Activated naive CD4-positive, alpha-beta T cell treated with anti-CD3 and anti-CD28 coated beads for 36 hours (primary cell): ENCODE data around the gene SPEF1. TPM values are rescaled to one million over a fixed set of nuclear protein-coding genes. Genes with fewer than 3 reads are reported as not detected.

Source experiments
- CTCF ChIA-PET: fragments of 350-600 bp; sonication (Branson Sonifier 250); formaldehyde crosslinking; loops from one replicate; lab custom pipeline; 2021; ENCODE audit warnings: antibody characterized with exemption; lab: Charles Lee
- DNase-seq: peaks from one replicate; pipeline ENCODE4 v3.0.0-alpha.2; 2020
- H3K27ac Mint-ChIP-seq: one replicate; pipeline ENCODE4 v1.8.0; 2021; ENCODE audit warnings: mild to moderate bottlenecking, mixed read lengths
- H3K27me3 Mint-ChIP-seq: one replicate; pipeline ENCODE4 v1.8.0; 2021; ENCODE audit warnings: low read depth, mixed read lengths
- H3K36me3 Mint-ChIP-seq: one replicate; pipeline ENCODE4 v1.8.0; 2021; ENCODE audit warnings: low read depth, mixed read lengths
- H3K4me1 Mint-ChIP-seq: one replicate; pipeline ENCODE4 v1.8.0; 2021; ENCODE audit warnings: low read depth, mixed read lengths
- H3K4me3 Mint-ChIP-seq: one replicate; pipeline ENCODE4 v1.8.0; 2021; ENCODE audit warnings: mild to moderate bottlenecking, moderate library complexity, mixed read lengths
- H3K9me3 Mint-ChIP-seq: one replicate; pipeline ENCODE4 v1.8.0; 2021; ENCODE audit warnings: mixed read lengths
- intact Hi-C: fragments of 100-400 bp; cut with micrococcal nuclease; formaldehyde crosslinking; loops from one replicate; pipeline ENCODE4 v1.15.1; 2023
- total RNA-seq, 2 experiments: library from RNA; stranded (reverse); gene quantifications; one replicate each; pipeline ENCODE4 v1.2.3, GENCODE V29; 2021

SPEF1 gene
- total RNA-seq, 2 experiments from 2014 or later, result not detected

DNA sequence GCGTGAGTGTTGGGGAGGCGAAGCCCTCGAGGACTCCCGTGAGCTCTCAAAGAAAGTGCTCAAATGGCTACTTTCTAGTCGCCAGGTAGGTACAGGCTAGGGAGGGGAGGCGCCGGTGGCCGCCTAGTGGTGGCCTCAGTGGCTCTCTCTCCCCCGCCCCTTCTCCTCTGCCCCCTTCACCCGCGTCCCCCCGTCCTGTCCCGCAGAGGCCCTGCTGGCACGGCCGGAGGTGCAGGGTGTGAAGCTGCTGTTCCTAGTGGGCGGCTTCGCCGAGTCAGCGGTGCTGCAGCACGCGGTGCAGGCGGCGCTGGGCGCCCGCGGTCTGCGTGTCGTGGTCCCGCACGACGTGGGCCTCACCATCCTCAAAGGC is 30.0 kb downstream of the SPEF1 start:
- intact Hi-C loops, result no loop called here
- CTCF ChIA-PET, result interaction anchor here (0.6 to 1.9 kb wide), 12 partner anchors 9 to 206 kb away, joined by 3 to 9 read pairs (median 5); no protein-coding TSS in a partner anchor
- Mint-ChIP-seq H3K27me3 (peaks cover 4% of the 10 kb centered on the region), H3K4me1 (peaks cover 7% of the 10 kb centered on the region), H3K9me3 (no peaks in the 10 kb centered on the region), H3K27ac (no peak overlapping the region), H3K4me3 (no peak overlapping the region), H3K36me3 (peaks cover 3% of the 10 kb centered on the region)
- DNase-seq, result no peak

DNA sequence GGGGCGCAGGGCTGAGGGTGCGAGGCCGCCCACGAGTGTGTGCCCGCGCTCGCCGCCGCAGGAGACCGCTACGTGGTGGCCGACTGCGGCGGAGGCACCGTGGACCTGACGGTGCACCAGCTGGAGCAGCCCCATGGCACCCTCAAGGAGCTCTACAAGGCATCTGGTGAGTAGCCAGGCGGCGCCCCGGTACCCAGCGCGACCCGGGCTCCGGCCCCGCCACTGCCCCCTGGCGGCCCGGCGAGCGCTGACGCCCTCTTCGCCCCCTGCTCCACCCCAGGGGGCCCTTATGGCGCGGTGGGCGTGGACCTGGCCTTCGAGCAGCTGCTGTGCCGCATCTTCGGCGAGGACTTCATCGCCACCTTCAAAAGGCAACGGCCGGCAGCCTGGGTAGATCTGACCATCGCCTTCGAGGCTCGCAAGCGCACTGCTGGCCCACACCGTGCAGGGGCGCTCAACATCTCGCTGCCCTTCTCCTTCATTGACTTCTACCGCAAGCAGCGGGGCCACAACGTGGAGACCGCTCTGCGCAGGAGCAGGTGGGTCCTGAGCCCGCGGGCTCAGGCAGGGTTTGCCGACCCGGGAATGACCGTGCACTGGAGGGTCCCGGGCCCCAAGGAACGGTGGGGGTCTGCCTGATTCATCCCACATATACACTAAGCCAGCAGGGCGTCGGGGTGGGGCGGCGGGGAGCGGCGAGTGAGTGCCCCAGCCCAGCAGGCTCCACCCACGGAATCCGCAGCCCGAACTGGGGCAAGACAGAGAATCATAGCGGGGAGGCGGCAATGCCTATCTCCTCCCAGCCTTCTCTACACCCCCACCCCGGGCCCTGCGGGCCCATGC is 31.3 kb downstream of the SPEF1 start:
- peak; percentile 41 for DNase-seq
- H3K27me3 Mint-ChIP-seq, result peaks cover 4% of the 10 kb centered on the region
- CTCF ChIA-PET, result interaction anchor here (0.9 to 1.9 kb wide), 9 partner anchors 9 to 186 kb away, joined by 3 to 9 read pairs (median 3); no protein-coding TSS in a partner anchor
- H3K4me1 Mint-ChIP-seq, result peaks cover 13% of the 10 kb centered on the region
- no peak overlapping the region for H3K27ac Mint-ChIP-seq
- H3K4me3 Mint-ChIP-seq, result no peak overlapping the region
- H3K9me3 Mint-ChIP-seq, result no peaks in the 10 kb centered on the region
- peaks cover 1% of the 10 kb centered on the region for H3K36me3 Mint-ChIP-seq
- intact Hi-C loops, result no loop called here

DNA sequence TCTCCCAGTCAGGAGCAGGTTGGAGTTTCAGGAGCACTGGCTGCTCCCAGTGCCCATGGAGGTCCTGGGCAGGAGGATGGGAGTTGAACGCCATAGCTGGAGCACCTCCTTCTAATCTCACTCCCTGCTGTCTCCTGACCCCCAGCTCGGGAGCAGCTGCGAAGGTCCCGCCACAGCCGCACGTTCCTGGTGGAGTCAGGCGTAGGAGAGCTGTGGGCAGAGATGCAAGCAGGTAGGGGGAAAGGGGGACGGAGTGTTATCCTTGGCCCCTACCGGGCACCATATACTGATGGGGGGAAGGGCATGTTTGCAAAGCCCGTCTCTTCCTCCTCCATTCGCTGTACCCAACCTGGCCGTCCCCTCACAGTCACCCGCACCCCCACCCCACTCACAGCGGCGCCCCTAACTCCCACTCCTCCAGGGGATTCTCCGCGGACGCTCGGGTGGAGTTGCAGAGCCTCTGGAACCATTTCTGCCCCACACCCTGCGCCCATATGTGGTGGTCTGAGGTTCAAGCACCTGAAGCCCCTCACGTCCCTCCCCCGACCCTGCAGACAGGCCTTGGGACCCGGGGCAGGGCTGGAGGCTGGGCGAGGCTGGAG is 32.1 kb downstream of the SPEF1 start:
- no peak for DNase-seq
- Mint-ChIP-seq H3K4me3 (no peak overlapping the region), H3K27ac (no peak overlapping the region), H3K4me1 (peaks cover 17% of the 10 kb centered on the region), H3K9me3 (no peaks in the 10 kb centered on the region), H3K27me3 (peaks cover 4% of the 10 kb centered on the region), H3K36me3 (peaks cover 1% of the 10 kb centered on the region)
- intact Hi-C loops, result no loop called here
- CTCF ChIA-PET, result interaction anchor here (1.1 to 1.6 kb wide), 5 partner anchors 13 to 106 kb away, joined by 3 to 6 read pairs (median 3); no protein-coding TSS in a partner anchor

DNA sequence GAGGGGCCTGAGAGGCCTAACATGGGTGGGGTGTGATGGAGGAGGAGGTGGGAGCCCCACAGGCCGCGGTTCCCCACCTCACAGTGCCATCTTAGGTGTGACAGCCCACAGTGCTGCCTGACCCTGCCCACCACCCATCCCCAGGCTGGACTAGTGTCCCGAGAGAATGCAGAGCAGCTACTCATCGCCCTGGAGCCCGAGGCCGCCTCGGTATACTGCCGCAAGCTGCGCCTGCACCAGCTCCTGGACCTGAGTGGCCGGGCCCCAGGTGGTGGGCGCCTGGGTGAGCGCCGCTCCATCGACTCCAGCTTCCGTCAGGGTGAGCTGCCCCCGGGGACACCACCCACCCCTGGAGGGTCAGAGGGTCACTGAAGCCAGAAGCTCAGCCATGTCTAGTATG is 33.2 kb downstream of the SPEF1 start:
- H3K4me3 Mint-ChIP-seq, result no peak overlapping the region
- H3K9me3 Mint-ChIP-seq, result no peaks in the 10 kb centered on the region
- no peak overlapping the region for H3K27ac Mint-ChIP-seq
- peaks cover 4% of the 10 kb centered on the region for H3K27me3 Mint-ChIP-seq
- H3K36me3 Mint-ChIP-seq, result peaks cover 1% of the 10 kb centered on the region
- intact Hi-C loops, result no loop called here
- CTCF ChIA-PET, result interaction anchor here (0.7 to 1.6 kb wide), 4 partner anchors 10 to 107 kb away, joined by 3 to 6 read pairs (median 4); no protein-coding TSS in a partner anchor
- peaks cover 17% of the 10 kb centered on the region for H3K4me1 Mint-ChIP-seq
- DNase-seq, result no peak

DNA sequence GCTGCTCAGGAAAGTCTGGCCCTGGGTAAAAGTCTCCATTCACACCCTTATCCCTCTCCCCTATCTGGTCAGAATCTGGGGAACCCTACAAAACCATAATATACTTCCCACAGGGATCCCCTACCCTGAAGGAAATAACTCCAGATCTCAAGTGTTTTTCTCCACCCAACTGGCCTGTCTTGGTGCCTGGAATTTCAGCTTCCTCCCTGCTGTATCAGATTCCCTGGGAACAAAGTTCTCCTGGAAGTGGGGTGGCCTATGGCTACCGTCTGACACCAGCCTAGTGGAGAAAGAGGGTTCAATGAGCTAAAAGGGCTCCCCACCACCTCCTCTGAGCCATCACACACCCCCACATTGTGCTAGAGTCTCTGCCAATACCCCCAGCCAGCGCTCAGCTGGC is 33.8 kb downstream of the SPEF1 start:
- Mint-ChIP-seq H3K27ac (no peak overlapping the region), H3K36me3 (peaks cover 1% of the 10 kb centered on the region), H3K4me3 (no peak overlapping the region), H3K9me3 (no peaks in the 10 kb centered on the region), H3K27me3 (peaks cover 4% of the 10 kb centered on the region), H3K4me1 (peaks cover 15% of the 10 kb centered on the region)
- DNase-seq, result no peak
- intact Hi-C loops, result no loop called here
- CTCF ChIA-PET, result interaction anchor here (0.9 to 1.1 kb wide), 2 partner anchors 10 to 37 kb away, joined by 3 to 6 read pairs; no protein-coding TSS in a partner anchor

DNA sequence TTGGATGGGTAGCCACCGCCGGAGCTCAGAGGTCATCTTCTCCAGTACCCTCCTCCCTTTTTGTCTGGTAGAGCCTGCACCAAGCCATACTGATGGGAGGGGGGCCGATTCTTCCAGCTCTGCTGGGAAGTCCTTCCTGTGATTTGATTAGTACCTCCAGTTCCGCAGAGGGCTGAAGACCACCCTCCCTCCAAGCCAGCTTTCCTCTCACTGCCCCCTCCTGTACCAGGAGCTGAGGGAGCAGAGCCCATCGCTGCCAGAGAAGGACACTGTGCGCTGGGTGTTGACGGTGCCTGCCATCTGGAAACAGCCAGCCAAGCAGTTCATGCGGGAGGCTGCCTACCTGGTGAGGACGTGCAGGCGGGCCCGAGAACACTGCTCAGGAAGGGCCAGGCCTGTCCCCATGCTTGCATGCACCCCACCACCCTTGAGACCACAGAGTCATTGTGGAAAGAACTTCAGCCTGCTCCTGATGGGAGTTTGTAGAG is 35.5 kb downstream of the SPEF1 start:
- DNase-seq, result no peak
- Mint-ChIP-seq H3K36me3 (no peaks in the 10 kb centered on the region), H3K4me3 (no peak overlapping the region), H3K27me3 (peaks cover 4% of the 10 kb centered on the region), H3K27ac (no peak overlapping the region), H3K9me3 (no peaks in the 10 kb centered on the region), H3K4me1 (peaks cover 9% of the 10 kb centered on the region)
- intact Hi-C loops, result no loop called here
- CTCF ChIA-PET, result interaction anchor here (0.6 to 1.4 kb wide), 5 partner anchors 12 to 492 kb away, joined by 3 to 5 read pairs (median 4); partner anchors contain the start of gene ADISSP

DNA sequence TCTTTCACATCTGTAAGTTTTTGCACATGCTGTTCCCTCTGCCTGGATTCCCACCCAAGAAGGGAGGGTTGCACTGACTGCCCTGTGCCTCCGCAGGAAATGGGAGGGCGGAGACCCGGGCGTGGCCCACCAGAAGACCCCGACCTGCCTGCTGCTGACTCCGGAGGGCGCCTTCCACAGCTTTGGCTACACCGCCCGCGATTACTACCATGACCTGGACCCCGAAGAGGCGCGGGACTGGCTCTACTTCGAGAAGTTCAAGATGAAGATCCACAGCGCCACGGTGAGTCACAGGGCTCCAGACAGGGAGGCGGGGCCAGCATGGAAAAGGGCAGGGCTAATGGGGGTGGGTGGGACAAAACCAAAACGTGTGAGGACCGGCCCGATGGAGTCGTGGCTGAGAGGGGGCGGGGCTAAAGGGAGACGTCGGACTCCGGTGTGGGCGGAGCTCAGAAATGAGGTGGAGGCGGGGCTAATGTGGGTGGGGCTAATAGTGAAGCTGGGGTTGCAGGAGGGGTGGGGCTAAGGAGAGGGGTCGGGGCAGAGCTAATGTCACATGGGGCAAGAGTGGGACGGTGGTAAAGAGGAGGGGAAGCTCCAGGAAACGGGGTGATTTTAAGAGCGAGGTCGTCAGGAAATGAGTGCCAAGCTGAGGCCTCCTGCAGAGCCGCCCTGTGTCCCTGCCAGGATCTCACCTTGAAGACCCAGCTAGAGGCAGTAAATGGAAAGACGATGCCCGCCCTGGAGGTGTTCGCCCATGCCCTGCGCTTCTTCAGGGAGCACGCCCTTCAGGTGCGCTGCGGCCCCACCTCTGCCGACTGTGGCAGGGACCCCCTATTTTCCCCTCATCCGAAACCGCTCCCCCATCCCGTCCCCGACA is 36.2 kb downstream of the SPEF1 start:
- H3K4me1 Mint-ChIP-seq, result peaks cover 9% of the 10 kb centered on the region
- H3K4me3 Mint-ChIP-seq, result peak overlapping the region; percentile 52
- no peaks in the 10 kb centered on the region for H3K9me3 Mint-ChIP-seq
- no peaks in the 10 kb centered on the region for H3K36me3 Mint-ChIP-seq
- peaks cover 4% of the 10 kb centered on the region for H3K27me3 Mint-ChIP-seq
- intact Hi-C loops, result no loop called here
- CTCF ChIA-PET, result interaction anchor here (0.6 to 1.4 kb wide), 4 partner anchors 23 to 492 kb away, joined by 3 to 5 read pairs (median 4); partner anchors contain the start of gene ADISSP
- peak; percentile 81 for DNase-seq
- H3K27ac Mint-ChIP-seq, result no peak overlapping the region

DNA sequence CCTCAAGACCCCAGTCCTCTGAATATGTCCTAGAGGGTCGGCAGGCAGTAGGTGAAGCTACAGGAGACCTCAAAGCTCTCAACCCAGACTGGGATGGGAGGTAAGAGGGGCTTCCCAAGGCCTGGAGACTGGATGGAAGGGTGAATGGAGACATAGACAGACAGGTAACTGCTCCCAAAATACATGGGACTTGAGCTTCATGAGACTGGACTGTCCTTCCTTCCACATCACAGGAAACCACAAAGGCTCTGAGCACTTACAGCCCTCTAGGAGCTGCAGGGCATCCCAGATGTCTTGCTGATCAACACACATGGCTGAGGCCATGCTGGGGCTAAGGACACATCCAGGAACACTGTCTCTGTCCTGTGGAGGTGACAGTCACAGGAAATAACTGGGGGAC is 37.2 kb downstream of the SPEF1 start:
- intact Hi-C loops, result no loop called here
- CTCF ChIA-PET, result interaction anchor here (1.0 kb wide), 1 partner anchor 49 kb away, joined by 9 read pairs; no protein-coding TSS in a partner anchor

DNA sequence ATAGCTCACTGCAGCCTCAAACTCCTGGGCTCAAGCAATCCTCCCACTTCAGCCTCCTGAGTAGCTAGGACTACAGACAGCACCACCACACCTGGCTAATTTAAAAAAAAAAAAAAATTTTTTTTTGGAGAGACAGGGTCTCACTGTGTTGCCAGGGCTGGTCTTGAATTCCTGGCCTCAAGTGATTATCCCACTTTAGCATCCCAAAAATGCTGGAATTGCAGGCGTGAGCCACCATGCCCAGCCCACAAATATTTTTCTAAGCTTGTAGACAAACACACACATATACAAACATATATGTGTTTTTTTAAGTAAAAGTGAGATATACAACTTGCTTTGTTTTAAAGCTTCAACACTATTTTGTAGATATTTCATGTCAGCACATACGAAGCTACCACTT is 38.0 kb downstream of the SPEF1 start:
- CTCF ChIA-PET, result interaction anchor here (1.0 kb wide), 2 partner anchors 32 to 48 kb away, joined by 3 to 9 read pairs; no protein-coding TSS in a partner anchor
- intact Hi-C loops, result no loop called here

More for the DNA sequence above, 37.2 kb downstream of the SPEF1 start:
- Mint-ChIP-seq H3K36me3 (no peaks in the 10 kb centered on the region), H3K27ac (no peak overlapping the region), H3K9me3 (no peaks in the 10 kb centered on the region), H3K4me1 (peaks cover 9% of the 10 kb centered on the region), H3K27me3 (peaks cover 4% of the 10 kb centered on the region), H3K4me3 (no peak overlapping the region)
- DNase-seq, result no peak

DNA sequence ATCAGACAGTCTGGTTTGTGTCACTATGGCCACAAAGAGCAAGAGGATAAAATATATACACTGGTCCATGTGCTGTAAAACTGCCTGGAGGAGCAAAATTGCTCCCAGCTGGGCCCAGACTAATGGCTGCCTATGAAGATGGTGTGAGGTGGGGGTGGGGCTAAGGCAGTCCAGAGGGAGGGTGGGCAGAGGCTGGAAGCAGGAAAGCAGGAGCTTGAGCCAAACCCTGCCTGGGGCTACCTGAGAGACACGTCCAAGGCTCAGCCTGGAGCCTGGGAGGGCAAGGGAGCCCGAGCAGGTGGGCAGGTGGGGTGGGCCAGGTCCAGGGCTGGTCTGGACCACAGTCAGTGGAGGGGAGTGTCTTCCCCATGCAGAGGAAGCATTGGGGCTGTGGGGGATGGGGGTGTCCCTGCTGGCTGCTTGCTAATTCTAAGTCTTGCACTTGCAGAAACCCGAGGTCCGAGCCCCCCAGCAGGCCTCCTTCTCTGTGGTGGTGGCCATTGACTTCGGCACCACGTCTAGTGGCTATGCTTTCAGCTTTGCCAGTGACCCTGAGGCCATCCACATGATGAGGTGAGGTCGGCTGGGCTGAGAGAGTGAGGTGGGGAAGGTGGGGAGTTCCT is 39.3 kb downstream of the SPEF1 start:
- H3K4me3 Mint-ChIP-seq, result no peak overlapping the region

More for the DNA sequence above, 38.0 kb downstream of the SPEF1 start:
- Mint-ChIP-seq H3K27ac (no peak overlapping the region), H3K36me3 (no peaks in the 10 kb centered on the region), H3K27me3 (peaks cover 4% of the 10 kb centered on the region), H3K9me3 (no peaks in the 10 kb centered on the region), H3K4me3 (no peak overlapping the region), H3K4me1 (peaks cover 9% of the 10 kb centered on the region)
- DNase-seq, result no peak

More for the DNA sequence above, 39.3 kb downstream of the SPEF1 start:
- CTCF ChIA-PET, result interaction anchor here (0.6 to 2.1 kb wide), 6 partner anchors 9 to 128 kb away, joined by 3 to 9 read pairs (median 3); partner anchors contain the start of gene SIGLEC1
- intact Hi-C loops, result no loop called here
- H3K27me3 Mint-ChIP-seq, result peaks cover 4% of the 10 kb centered on the region
- no peaks in the 10 kb centered on the region for H3K9me3 Mint-ChIP-seq
- no peaks in the 10 kb centered on the region for H3K36me3 Mint-ChIP-seq
- DNase-seq, result no peak
- H3K27ac Mint-ChIP-seq, result no peak overlapping the region
- H3K4me1 Mint-ChIP-seq, result peaks cover 9% of the 10 kb centered on the region
